Left hindlimb (tissue), 1 donor: ENCODE measurements around the gene MEI1.
A peak's percentile ranks its signal among the peaks of the same experiment; 100 is the strongest.
"Not testable (repeated sequence)": the region's sequence is repeated elsewhere in the genome, so short reads cannot be mapped to it uniquely, and the experiment has no call there.

ENCODE experiments used
- DNase-seq: peaks from one replicate; pipeline ENCODE4 v3.0.0-alpha.2; 2018

MEI1 gene

GRCh38 chr22:41682033-41682807 lies 17.1 kb upstream of the MEI1 start:
- peak; percentile 92 for DNase-seq

GRCh38 chr22:41683052-41683451 lies 16.3 kb upstream of the MEI1 start:
- no peak for DNase-seq

GRCh38 chr22:41683616-41684015 lies 15.7 kb upstream of the MEI1 start:
- DNase-seq, result no peak

GRCh38 chr22:41684194-41684593 lies 15.1 kb upstream of the MEI1 start:
- no peak for DNase-seq

- not testable (repeated sequence) for DNase-seq
These were observed 12.4 kb upstream of the MEI1 start for GRCh38 chr22:41686890-41687289.

GRCh38 chr22:41687901-41688364 lies 11.4 kb upstream of the MEI1 start:
- DNase-seq, result peak; percentile 45

- DNase-seq, result peak; percentile 92
These were observed 10.7 kb upstream of the MEI1 start, which contains the start of gene SNU13 for GRCh38 chr22:41688365-41689211. SNU13 (minus strand) TSS chr22:41688867; CDS start chr22:41688796, 71 bp downstream.

GRCh38 chr22:41690476-41690875 lies 8.8 kb upstream of the MEI1 start:
- no peak for DNase-seq

GRCh38 chr22:41695211-41695610 lies 4.1 kb upstream of the MEI1 start:
- no peak for DNase-seq

GRCh38 chr22:41696703-41697102 lies 2.6 kb upstream of the MEI1 start:
- no peak for DNase-seq

- DNase-seq, result peak; percentile 92
These were observed 2.1 kb upstream of the MEI1 start for GRCh38 chr22:41697126-41697775.

- DNase-seq, result no peak
These were observed 733 bp downstream of the MEI1 start for GRCh38 chr22:41700108-41700364.

GRCh38 chr22:41702763-41703162 lies 3.5 kb downstream of the MEI1 start:
- DNase-seq, result no peak

- no peak for DNase-seq
These were observed 10.0 kb downstream of the MEI1 start for GRCh38 chr22:41709341-41709740.

- DNase-seq, result no peak
These were observed 13.7 kb downstream of the MEI1 start for GRCh38 chr22:41713004-41713403.

GRCh38 chr22:41722496-41722895 lies 23.2 kb downstream of the MEI1 start:
- DNase-seq, result no peak

- DNase-seq, result no peak
These were observed 26.3 kb downstream of the MEI1 start for GRCh38 chr22:41725510-41726110.

- no peak for DNase-seq
These were observed 32.3 kb downstream of the MEI1 start for GRCh38 chr22:41731609-41732008.

- no peak for DNase-seq
These were observed 32.9 kb downstream of the MEI1 start for GRCh38 chr22:41732096-41732772.

GRCh38 chr22:41733241-41733640 lies 33.9 kb downstream of the MEI1 start:
- not testable (repeated sequence) for DNase-seq

- no peak for DNase-seq
These were observed 40.3 kb downstream of the MEI1 start for GRCh38 chr22:41739576-41739975.

- no peak for DNase-seq
These were observed 43.6 kb downstream of the MEI1 start for GRCh38 chr22:41742918-41743317.

GRCh38 chr22:41745968-41746367 lies 46.7 kb downstream of the MEI1 start:
- no peak for DNase-seq
